ENCODE results near the gene TANK.
"Not testable (repeated sequence)": the region's sequence is repeated elsewhere in the genome, so short reads cannot be mapped to it uniquely, and the experiment has no call there.

The TANK gene

GRCh38 chr2:161279230-161279815 is 119.1 kb downstream of the TANK start:
- not testable (repeated sequence) for DNase-seq

- not testable (repeated sequence) for DNase-seq
These were observed 120.7 kb downstream of the TANK start for GRCh38 chr2:161280906-161281323.

GRCh38 chr2:161281615-161282310 is 121.5 kb downstream of the TANK start:
- not testable (repeated sequence) for DNase-seq

GRCh38 chr2:161282311-161282644 is 122.0 kb downstream of the TANK start:
- DNase-seq, result not testable (repeated sequence)

- DNase-seq, result no peak
These were observed 123.7 kb downstream of the TANK start for GRCh38 chr2:161283926-161284325.

All from NCI-H1048 (cell line).